ENCODE data around the gene SPATA20.

SPATA20 gene

GRCh38 chr17:50541716-50542688 lies 5.0 kb upstream of the SPATA20 start (continued):
- TF ChIP-seq ZBTB10 (tag by site-specific recombination; IDR thresholded peaks at IDR 0.05) (peak; percentile 42; the same call in 1 of the 2 replicates), ZNF426 (tag by site-specific recombination; IDR thresholded peaks at IDR 0.05) (no peak), PRDM2 (tag by site-specific recombination; IDR thresholded peaks at IDR 0.05; ENCODE audit: borderline replicate concordance) (no peak), PRDM1 (tag by site-specific recombination; IDR thresholded peaks at IDR 0.05) (no peak), TRIM28 (IDR thresholded peaks at IDR 0.05; ENCODE audit: borderline replicate concordance, low read length) (no peak), HOXD13 (CRISPR knock-in tag; IDR thresholded peaks at IDR 0.05; ENCODE audit: borderline replicate concordance) (no peak), KLF7 (tag by site-specific recombination; IDR thresholded peaks at IDR 0.05; ENCODE audit: borderline replicate concordance) (no peak), EGR2 (tag by site-specific recombination; IDR thresholded peaks at IDR 0.05; ENCODE audit: low read depth) (peak; percentile 87), ZBTB6 (tag by site-specific recombination; IDR thresholded peaks at IDR 0.05) (0 out of 2 replicates have a peak, but pooled peaks have one; percentile 7), ZNF792 (tag by site-specific recombination; IDR thresholded peaks at IDR 0.05) (no peak), ZNF558 (tag by site-specific recombination; IDR thresholded peaks at IDR 0.05) (no peak), ZNF777 (tag by site-specific recombination; IDR thresholded peaks at IDR 0.05; ENCODE audit: borderline replicate concordance) (no peak), SP7 (tag by site-specific recombination; IDR thresholded peaks at IDR 0.05) (peak; percentile 54; the same call in 1 of the 2 replicates), ZNF677 (tag by site-specific recombination; IDR thresholded peaks at IDR 0.05) (no peak), ZNF704 (tag by site-specific recombination; IDR thresholded peaks at IDR 0.05) (no peak), ZNF610 (tag by site-specific recombination; IDR thresholded peaks at IDR 0.05; ENCODE audit: borderline replicate concordance) (no peak), ZIC2 (tag by site-specific recombination; IDR thresholded peaks at IDR 0.05) (peak; percentile 60; the same call in 1 of the 2 replicates), ZNF155 (tag by site-specific recombination; IDR thresholded peaks at IDR 0.05) (no peak), HIC1 (tag by site-specific recombination; IDR thresholded peaks at IDR 0.05) (peak; percentile 85), ZNF175 (tag by site-specific recombination; IDR thresholded peaks at IDR 0.05) (no peak), ZBTB48 (tag by site-specific recombination; IDR thresholded peaks at IDR 0.05) (no peak), ZNF837 (tag by site-specific recombination; IDR thresholded peaks at IDR 0.05) (no peak), ZNF544 (tag by site-specific recombination; IDR thresholded peaks at IDR 0.05) (no peak), ZNF37A (tag by site-specific recombination; IDR thresholded peaks at IDR 0.05) (no peak), ZNF660 (tag by site-specific recombination; IDR thresholded peaks at IDR 0.05) (0 out of 2 replicates have a peak, but pooled peaks have one; percentile 55), KLF1 (tag by site-specific recombination; IDR thresholded peaks at IDR 0.05) (no peak; the same call in 1 of the 2 replicates), SETDB1 (IDR thresholded peaks at IDR 0.05; ENCODE audit: insufficient read length, low read length) (no peak)

Data from HEK293 (cell line).